SK-N-SH treated with all-trans-retinoic acid at 6 μM for 48 hours (cell line): ENCODE data around the gene ARHGEF25.
A peak's percentile ranks its signal among the peaks of the same experiment; 100 is the strongest.

Experiments used
- ATAC-seq: fragments of 200-7000 bp; cut with Tn5 transposase; 3 replicates; pipeline ENCODE4 v1.9.1; 2020; ENCODE audit warnings: mild to moderate bottlenecking, moderate library complexity
- ARNTL ChIP-seq: fragments of 450-650 bp; formaldehyde crosslinking; IDR thresholded peaks from 2 replicates; pipeline ENCODE4 v1.5.0; 2020; ENCODE audit warnings: low read depth, mild to moderate bottlenecking, moderate library complexity, borderline replicate concordance
- BACH2 ChIP-seq: fragments of 250-450 bp; sonication (Bioruptor Pico); IDR thresholded peaks from 2 replicates; pipeline ENCODE4 v1.9.0; 2021; ENCODE audit warnings: mild to moderate bottlenecking, borderline replicate concordance
- CSDC2 ChIP-seq: fragments of 250-450 bp; sonication (Bioruptor Pico); IDR thresholded peaks from 2 replicates; pipeline ENCODE4 v1.5.0; 2020; ENCODE audit warnings: mild to moderate bottlenecking, moderate library complexity
- ESRRG ChIP-seq: fragments of 250-450 bp; sonication (Bioruptor Pico); IDR thresholded peaks from 2 replicates; pipeline ENCODE4 v1.6.1; 2021; ENCODE audit warnings: mild to moderate bottlenecking
- GLIS3 ChIP-seq: fragments of 250-450 bp; sonication (Bioruptor Pico); IDR thresholded peaks from 2 replicates; pipeline ENCODE4 v1.5.0; 2020; ENCODE audit warnings: mild to moderate bottlenecking, moderate library complexity
- ISL1 ChIP-seq: fragments of 250-450 bp; sonication (Bioruptor Pico); IDR thresholded peaks from 2 replicates; pipeline ENCODE4 v2.1.2; 2022; ENCODE audit warnings: mild to moderate bottlenecking, moderate library complexity
- OSR1 ChIP-seq: fragments of 250-450 bp; sonication (Bioruptor Pico); IDR thresholded peaks from 2 replicates; pipeline ENCODE4 v1.8.0; 2022; ENCODE audit warnings: moderate library complexity, mild to moderate bottlenecking, inconsistent platforms
- PPARA ChIP-seq: fragments of 250-450 bp; sonication (Bioruptor Pico); IDR thresholded peaks from 2 replicates; pipeline ENCODE4 v1.5.0; 2020; ENCODE audit warnings: mild to moderate bottlenecking, borderline replicate concordance
- RARB ChIP-seq: fragments of 250-450 bp; sonication (Bioruptor Pico); IDR thresholded peaks from 2 replicates; pipeline ENCODE4 v1.8.0; 2021; ENCODE audit warnings: mild to moderate bottlenecking, moderate library complexity
- SNAI2 ChIP-seq: fragments of 250-450 bp; sonication (Bioruptor Pico); IDR thresholded peaks from 2 replicates; pipeline ENCODE4 v1.5.0; 2020; ENCODE audit warnings: mild to moderate bottlenecking, moderate library complexity
- TCF4 ChIP-seq: fragments of 250-450 bp; sonication (Bioruptor Pico); IDR thresholded peaks from 2 replicates; pipeline ENCODE4 v1.8.0; 2021; ENCODE audit warnings: mild to moderate bottlenecking, moderate library complexity, borderline replicate concordance
- TOX ChIP-seq: fragments of 250-450 bp; sonication (Bioruptor Pico); IDR thresholded peaks from 2 replicates; pipeline ENCODE4 v1.8.0; 2021; ENCODE audit warnings: mild to moderate bottlenecking, moderate library complexity, borderline replicate concordance
- ZC3H10 ChIP-seq: fragments of 250-450 bp; sonication (Bioruptor Pico); IDR thresholded peaks from 2 replicates; pipeline ENCODE4 v1.5.1; 2021; ENCODE audit warnings: mild to moderate bottlenecking, moderate library complexity
- ZFP3 ChIP-seq: fragments of 250-450 bp; sonication (Bioruptor Pico); IDR thresholded peaks from 2 replicates; pipeline ENCODE4 v1.5.0; 2020; ENCODE audit warnings: mild to moderate bottlenecking, moderate library complexity
- ZFP30 ChIP-seq: fragments of 450-650 bp; formaldehyde crosslinking; IDR thresholded peaks from 2 replicates; pipeline ENCODE4 v1.5.0; 2022; ENCODE audit warnings: mild to moderate bottlenecking, moderate library complexity
- ZNF565 ChIP-seq: fragments of 450-650 bp; formaldehyde crosslinking; conservative IDR thresholded peaks from 2 replicates; pipeline ENCODE4 v1.5.0; 2020; ENCODE audit warnings: low read depth, mild to moderate bottlenecking, moderate library complexity
- ZNF70 ChIP-seq: fragments of 450-650 bp; formaldehyde crosslinking; IDR thresholded peaks from 2 replicates; pipeline ENCODE4 v1.5.0; 2020; ENCODE audit warnings: mild to moderate bottlenecking, moderate library complexity
- ZNF8 ChIP-seq: fragments of 450-650 bp; formaldehyde crosslinking; IDR thresholded peaks from 2 replicates; pipeline ENCODE4 v1.5.0; 2020; ENCODE audit warnings: mild to moderate bottlenecking, moderate library complexity
- TF ChIP-seq, protein P1 (sequence below): fragments of 250-450 bp; sonication (Bioruptor Pico); IDR thresholded peaks from 2 replicates; pipeline ENCODE4 v1.8.0; 2020; ENCODE audit warnings: mild to moderate bottlenecking, moderate library complexity, borderline replicate concordance
- TF ChIP-seq, protein P2 (sequence below): fragments of 250-450 bp; sonication (Bioruptor Pico); IDR thresholded peaks from 2 replicates; pipeline ENCODE4 v1.5.1; 2021; ENCODE audit warnings: mild to moderate bottlenecking, moderate library complexity
- TF ChIP-seq, protein P3 (sequence below): fragments of 250-450 bp; sonication (Bioruptor Pico); IDR thresholded peaks from 2 replicates; pipeline ENCODE4 v1.5.0; 2020; ENCODE audit warnings: mild to moderate bottlenecking, moderate library complexity
- TF ChIP-seq, protein P4 (sequence below): fragments of 250-450 bp; sonication (Bioruptor Pico); IDR thresholded peaks from 2 replicates; pipeline ENCODE4 v1.5.1; 2020; ENCODE audit warnings: low read depth, mild to moderate bottlenecking, moderate library complexity

Gene ARHGEF25

DNA sequence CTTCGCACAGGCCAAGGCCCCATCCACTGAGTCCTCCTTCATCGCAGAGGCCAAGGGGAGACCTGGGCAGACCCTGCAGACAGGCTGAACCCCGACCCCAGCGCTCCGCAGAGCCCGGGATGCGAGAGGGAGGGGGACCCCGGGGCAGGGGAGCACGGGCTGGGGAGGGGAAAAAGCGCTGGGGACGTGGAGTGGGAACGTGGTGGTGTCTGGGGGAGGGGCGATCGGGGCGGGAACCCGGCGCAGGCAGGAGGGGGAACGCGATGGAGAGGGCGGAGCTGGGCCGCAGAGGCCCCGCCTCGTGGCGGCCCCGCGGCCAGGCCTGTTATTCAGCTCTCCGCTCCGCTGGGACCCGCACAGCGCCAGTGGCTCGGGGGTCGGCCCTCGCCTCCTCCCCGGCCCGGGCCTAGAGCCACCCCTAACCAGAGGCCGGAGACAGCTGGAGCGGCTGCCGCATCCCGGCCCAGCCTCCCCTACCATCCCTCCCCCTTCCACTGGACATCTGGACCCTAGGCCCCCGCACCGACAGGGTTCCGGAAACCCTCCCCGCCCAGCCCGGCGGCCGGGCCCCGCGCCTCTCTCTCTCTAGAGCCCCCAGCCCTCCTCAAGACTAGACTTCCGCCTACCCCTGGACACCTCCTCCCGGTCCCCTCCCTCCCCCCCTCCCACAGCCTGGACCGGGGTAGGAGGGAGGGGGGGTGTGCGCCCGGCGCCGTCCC, at the start of gene ARHGEF25:
Gene ARHGEF25 (plus strand): TSS at position 328 of the 719 bp plus-strand sequence. CDS start 460 bp downstream, outside the sequence.
- TF ChIP-seq CSDC2 (CRISPR knock-in tag) (no peak), ISL1 (no peak), BACH2 (CRISPR knock-in tag) (no peak), SNAI2 (no peak), ZNF8 (CRISPR knock-in tag) (no peak), ARNTL (CRISPR knock-in tag) (no peak), PPARA (CRISPR knock-in tag) (no peak), GLIS3 (no peak), ZFP30 (CRISPR knock-in tag) (no peak), TCF4 (CRISPR knock-in tag) (peak; percentile 47; the same call in 1 of the 2 replicates), OSR1 (no peak), RARB (CRISPR knock-in tag) (no peak), TOX (no peak), ZNF70 (CRISPR knock-in tag) (0 out of 2 replicates have a peak, but pooled peaks have one; percentile 23)
- TF ChIP-seq, protein P1, sequence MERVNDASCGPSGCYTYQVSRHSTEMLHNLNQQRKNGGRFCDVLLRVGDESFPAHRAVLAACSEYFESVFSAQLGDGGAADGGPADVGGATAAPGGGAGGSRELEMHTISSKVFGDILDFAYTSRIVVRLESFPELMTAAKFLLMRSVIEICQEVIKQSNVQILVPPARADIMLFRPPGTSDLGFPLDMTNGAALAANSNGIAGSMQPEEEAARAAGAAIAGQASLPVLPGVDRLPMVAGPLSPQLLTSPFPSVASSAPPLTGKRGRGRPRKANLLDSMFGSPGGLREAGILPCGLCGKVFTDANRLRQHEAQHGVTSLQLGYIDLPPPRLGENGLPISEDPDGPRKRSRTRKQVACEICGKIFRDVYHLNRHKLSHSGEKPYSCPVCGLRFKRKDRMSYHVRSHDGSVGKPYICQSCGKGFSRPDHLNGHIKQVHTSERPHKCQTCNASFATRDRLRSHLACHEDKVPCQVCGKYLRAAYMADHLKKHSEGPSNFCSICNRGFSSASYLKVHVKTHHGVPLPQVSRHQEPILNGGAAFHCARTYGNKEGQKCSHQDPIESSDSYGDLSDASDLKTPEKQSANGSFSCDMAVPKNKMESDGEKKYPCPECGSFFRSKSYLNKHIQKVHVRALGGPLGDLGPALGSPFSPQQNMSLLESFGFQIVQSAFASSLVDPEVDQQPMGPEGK (CRISPR knock-in tag), result no peak
- TF ChIP-seq, all 23 proteins: peak for 2
- ATAC-seq, result peak; percentile 93

DNA sequence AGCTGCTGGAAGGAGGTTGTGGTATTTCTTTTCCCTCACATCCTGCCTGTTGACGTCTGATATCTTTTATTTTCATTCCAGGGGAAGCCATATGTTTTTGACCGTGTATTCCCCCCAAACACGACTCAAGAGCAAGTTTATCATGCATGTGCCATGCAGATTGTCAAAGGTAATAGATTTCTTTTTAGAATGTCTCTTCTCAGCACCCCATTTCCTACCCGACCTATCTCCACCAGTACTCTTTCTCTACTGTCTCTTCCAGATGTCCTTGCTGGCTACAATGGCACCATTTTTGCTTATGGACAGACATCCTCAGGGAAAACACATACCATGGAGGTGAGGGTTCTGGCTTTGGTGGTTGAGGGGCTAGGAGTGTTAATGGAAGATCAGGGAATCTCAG, 47.9 kb upstream of the ARHGEF25 start:
- no peak for ATAC-seq
- TF ChIP-seq ZNF70 (CRISPR knock-in tag), result no peak
- TF ChIP-seq GLIS3, result no peak
- no peak for TF ChIP-seq BACH2 (CRISPR knock-in tag)
- no peak for TF ChIP-seq ZNF8 (CRISPR knock-in tag)
- TF ChIP-seq ESRRG (CRISPR knock-in tag), result no peak
- no peak for TF ChIP-seq CSDC2 (CRISPR knock-in tag)
- TF ChIP-seq ZFP3 (CRISPR knock-in tag), result no peak
- TF ChIP-seq ZFP30 (CRISPR knock-in tag), result no peak
- no peak for TF ChIP-seq RARB (CRISPR knock-in tag)
- TF ChIP-seq, protein P2, sequence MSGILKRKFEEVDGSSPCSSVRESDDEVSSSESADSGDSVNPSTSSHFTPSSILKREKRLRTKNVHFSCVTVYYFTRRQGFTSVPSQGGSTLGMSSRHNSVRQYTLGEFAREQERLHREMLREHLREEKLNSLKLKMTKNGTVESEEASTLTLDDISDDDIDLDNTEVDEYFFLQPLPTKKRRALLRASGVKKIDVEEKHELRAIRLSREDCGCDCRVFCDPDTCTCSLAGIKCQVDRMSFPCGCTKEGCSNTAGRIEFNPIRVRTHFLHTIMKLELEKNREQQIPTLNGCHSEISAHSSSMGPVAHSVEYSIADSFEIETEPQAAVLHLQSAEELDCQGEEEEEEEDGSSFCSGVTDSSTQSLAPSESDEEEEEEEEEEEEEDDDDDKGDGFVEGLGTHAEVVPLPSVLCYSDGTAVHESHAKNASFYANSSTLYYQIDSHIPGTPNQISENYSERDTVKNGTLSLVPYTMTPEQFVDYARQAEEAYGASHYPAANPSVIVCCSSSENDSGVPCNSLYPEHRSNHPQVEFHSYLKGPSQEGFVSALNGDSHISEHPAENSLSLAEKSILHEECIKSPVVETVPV, result no peak
- TF ChIP-seq TOX, result no peak
- no peak for TF ChIP-seq SNAI2
- TF ChIP-seq, protein P3, sequence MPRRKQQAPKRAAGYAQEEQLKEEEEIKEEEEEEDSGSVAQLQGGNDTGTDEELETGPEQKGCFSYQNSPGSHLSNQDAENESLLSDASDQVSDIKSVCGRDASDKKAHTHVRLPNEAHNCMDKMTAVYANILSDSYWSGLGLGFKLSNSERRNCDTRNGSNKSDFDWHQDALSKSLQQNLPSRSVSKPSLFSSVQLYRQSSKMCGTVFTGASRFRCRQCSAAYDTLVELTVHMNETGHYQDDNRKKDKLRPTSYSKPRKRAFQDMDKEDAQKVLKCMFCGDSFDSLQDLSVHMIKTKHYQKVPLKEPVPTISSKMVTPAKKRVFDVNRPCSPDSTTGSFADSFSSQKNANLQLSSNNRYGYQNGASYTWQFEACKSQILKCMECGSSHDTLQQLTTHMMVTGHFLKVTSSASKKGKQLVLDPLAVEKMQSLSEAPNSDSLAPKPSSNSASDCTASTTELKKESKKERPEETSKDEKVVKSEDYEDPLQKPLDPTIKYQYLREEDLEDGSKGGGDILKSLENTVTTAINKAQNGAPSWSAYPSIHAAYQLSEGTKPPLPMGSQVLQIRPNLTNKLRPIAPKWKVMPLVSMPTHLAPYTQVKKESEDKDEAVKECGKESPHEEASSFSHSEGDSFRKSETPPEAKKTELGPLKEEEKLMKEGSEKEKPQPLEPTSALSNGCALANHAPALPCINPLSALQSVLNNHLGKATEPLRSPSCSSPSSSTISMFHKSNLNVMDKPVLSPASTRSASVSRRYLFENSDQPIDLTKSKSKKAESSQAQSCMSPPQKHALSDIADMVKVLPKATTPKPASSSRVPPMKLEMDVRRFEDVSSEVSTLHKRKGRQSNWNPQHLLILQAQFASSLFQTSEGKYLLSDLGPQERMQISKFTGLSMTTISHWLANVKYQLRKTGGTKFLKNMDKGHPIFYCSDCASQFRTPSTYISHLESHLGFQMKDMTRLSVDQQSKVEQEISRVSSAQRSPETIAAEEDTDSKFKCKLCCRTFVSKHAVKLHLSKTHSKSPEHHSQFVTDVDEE, result no peak
- TF ChIP-seq ISL1, result no peak
- no peak for TF ChIP-seq ZC3H10
- TF ChIP-seq PPARA (CRISPR knock-in tag), result no peak
- TF ChIP-seq, protein P4, sequence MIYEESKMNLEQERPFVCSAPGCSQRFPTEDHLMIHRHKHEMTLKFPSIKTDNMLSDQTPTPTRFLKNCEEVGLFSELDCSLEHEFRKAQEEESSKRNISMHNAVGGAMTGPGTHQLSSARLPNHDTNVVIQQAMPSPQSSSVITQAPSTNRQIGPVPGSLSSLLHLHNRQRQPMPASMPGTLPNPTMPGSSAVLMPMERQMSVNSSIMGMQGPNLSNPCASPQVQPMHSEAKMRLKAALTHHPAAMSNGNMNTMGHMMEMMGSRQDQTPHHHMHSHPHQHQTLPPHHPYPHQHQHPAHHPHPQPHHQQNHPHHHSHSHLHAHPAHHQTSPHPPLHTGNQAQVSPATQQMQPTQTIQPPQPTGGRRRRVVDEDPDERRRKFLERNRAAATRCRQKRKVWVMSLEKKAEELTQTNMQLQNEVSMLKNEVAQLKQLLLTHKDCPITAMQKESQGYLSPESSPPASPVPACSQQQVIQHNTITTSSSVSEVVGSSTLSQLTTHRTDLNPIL (CRISPR knock-in tag), result no peak
- no peak for TF ChIP-seq OSR1

DNA sequence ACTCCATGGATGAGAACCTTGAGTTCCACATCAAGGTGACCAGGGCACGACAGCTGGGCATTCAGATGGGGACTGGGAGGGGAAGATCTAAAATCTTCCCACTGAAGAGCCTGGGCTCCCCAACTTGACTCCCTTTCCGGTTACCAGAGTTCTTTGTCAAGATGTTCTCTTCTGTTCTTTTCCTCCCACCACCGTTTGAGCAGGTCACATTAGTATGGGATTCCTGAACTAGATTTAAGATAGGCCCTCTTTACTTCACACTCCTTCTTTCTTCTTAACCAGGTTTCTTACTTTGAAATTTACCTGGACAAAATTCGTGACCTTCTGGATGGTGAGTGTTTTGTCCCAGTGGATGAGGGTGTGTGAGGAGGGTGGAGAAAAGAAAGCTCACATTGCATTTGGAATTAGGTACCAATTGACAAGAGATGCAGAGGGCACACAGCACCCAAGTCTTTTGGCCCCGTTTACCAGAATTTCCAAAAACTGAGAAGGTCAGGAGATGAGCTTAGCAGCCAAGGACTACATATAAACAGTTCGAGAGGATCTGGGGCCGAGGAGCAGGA, 47.0 kb upstream of the ARHGEF25 start:
- no peak for TF ChIP-seq PPARA (CRISPR knock-in tag)
- TF ChIP-seq SNAI2, result no peak
- no peak for TF ChIP-seq GLIS3
- TF ChIP-seq ZFP30 (CRISPR knock-in tag), result no peak
- TF ChIP-seq, protein P1 (CRISPR knock-in tag), result no peak
- TF ChIP-seq, protein P4 (CRISPR knock-in tag), result no peak
- TF ChIP-seq TCF4 (CRISPR knock-in tag), result no peak
- no peak for TF ChIP-seq ZNF565 (CRISPR knock-in tag)
- no peak for TF ChIP-seq TOX
- no peak for TF ChIP-seq ZFP3 (CRISPR knock-in tag)

More for the DNA sequence above, 47.0 kb upstream of the ARHGEF25 start:
- ATAC-seq, result no peak
